ENCODE results near the gene GAK.

DNA sequence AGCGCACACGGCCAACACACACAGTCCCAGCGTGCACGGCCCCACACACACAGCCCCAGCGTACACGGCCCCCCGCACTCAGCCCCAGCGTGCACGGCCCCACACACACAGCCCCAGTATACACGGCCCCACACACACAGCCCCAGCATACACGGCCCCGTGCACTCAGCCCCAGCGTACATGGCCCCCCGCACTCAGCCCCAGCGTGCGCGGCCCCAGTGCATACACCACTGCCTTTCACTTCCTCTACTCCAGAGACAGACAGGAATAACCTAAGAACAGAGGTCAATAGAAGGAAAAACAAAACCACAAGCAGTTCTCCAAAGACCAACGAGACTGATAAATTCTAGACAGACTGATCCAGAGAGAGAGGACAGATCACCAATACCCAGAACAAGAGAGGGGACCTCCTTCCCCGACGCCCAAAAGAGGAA is 17.1 kb downstream of the GAK start:
- no peak for TF ChIP-seq CTCF (IDR thresholded peaks at IDR 0.05; ENCODE audit: low read depth, low read length, missing input control)
- TF ChIP-seq, protein P1, sequence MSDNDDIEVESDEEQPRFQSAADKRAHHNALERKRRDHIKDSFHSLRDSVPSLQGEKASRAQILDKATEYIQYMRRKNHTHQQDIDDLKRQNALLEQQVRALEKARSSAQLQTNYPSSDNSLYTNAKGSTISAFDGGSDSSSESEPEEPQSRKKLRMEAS (IDR thresholded peaks at IDR 0.05), result no peak
- TF ChIP-seq, protein P2, sequence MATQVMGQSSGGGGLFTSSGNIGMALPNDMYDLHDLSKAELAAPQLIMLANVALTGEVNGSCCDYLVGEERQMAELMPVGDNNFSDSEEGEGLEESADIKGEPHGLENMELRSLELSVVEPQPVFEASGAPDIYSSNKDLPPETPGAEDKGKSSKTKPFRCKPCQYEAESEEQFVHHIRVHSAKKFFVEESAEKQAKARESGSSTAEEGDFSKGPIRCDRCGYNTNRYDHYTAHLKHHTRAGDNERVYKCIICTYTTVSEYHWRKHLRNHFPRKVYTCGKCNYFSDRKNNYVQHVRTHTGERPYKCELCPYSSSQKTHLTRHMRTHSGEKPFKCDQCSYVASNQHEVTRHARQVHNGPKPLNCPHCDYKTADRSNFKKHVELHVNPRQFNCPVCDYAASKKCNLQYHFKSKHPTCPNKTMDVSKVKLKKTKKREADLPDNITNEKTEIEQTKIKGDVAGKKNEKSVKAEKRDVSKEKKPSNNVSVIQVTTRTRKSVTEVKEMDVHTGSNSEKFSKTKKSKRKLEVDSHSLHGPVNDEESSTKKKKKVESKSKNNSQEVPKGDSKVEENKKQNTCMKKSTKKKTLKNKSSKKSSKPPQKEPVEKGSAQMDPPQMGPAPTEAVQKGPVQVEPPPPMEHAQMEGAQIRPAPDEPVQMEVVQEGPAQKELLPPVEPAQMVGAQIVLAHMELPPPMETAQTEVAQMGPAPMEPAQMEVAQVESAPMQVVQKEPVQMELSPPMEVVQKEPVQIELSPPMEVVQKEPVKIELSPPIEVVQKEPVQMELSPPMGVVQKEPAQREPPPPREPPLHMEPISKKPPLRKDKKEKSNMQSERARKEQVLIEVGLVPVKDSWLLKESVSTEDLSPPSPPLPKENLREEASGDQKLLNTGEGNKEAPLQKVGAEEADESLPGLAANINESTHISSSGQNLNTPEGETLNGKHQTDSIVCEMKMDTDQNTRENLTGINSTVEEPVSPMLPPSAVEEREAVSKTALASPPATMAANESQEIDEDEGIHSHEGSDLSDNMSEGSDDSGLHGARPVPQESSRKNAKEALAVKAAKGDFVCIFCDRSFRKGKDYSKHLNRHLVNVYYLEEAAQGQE (IDR thresholded peaks at IDR 0.05), result no peak
- TF ChIP-seq GABPA (IDR thresholded peaks at IDR 0.05 in 1 of 2, conservative IDR thresholded peaks at IDR 0.05 in 1 of 2), result no peak
- TF ChIP-seq YY1 (IDR thresholded peaks at IDR 0.05), result no peak
- TF ChIP-seq NR2F2 (IDR thresholded peaks at IDR 0.05), result no peak
- TF ChIP-seq TAF1 (conservative IDR thresholded peaks at IDR 0.05), result no peak
- no peak for TF ChIP-seq FOXA1 (IDR thresholded peaks at IDR 0.05)
- TF ChIP-seq HNF4A (conservative IDR thresholded peaks at IDR 0.05), result no peak
- TF ChIP-seq EGR1 (IDR thresholded peaks at IDR 0.05; ENCODE audit: low read depth in 2 of 2), result no peak
- TF ChIP-seq RXRA (IDR thresholded peaks at IDR 0.05), result no peak
